Ishikawa (cell line): ENCODE measurements around the gene ERG.

Source experiments
- CREB1 ChIP-seq: IDR thresholded peaks from 2 replicates; pipeline ENCODE4 v1.6.1; 2012; ENCODE audit warnings: low read depth
- EGR1 ChIP-seq: IDR thresholded peaks from 2 replicates; pipeline ENCODE4 v1.6.1; 2012

DNA sequence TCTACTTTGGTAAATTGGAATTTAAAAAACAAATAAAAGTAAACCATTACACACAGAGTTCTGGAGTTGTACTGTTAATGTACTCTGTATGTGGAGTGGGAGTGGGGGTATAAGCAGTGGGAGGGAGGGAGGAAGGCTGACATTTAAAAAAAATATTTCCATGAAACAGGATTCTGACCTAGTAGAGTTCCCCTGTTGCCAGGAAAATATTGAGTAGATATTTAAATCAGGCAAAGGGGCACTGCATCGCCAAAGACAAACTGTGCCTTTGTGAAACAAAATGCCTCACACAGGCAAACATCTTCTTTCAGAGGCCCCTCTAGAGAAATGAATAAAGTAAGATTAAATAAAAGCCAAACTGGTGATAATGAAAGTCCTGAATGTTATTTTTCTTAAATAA lies 87.8 kb downstream of the ERG start:
- TF ChIP-seq CREB1 (no peak), EGR1 (no peak)
